Hepatocyte (in vitro differentiated cells): Measurements from ENCODE around the gene CDON. TPM values are rescaled to one million over a fixed set of nuclear protein-coding genes. Genes with fewer than 3 reads are reported as not detected.

Source experiments
- DNase-seq: peaks from one replicate; pipeline ENCODE4 v3.0.0-alpha.2; 2016; ENCODE audit warnings: low spot score
- H2AFZ ChIP-seq: fragments of 200-600 bp; sonication (generic); 2 replicates; pipeline ENCODE4 v1.6.0; 2016; ENCODE audit warnings: antibody characterized with exemption, mild to moderate bottlenecking
- H3K27ac ChIP-seq: fragments of 200-600 bp; sonication (generic); 2 replicates; pipeline ENCODE4 v1.5.1; 2016; ENCODE audit warnings: mild to moderate bottlenecking
- H3K27me3 ChIP-seq: fragments of 200-600 bp; sonication (generic); 2 replicates; pipeline ENCODE4 v1.6.1; 2016
- H3K36me3 ChIP-seq: fragments of 200-600 bp; sonication (generic); replicated peaks from 2 replicates; pipeline ENCODE4 v1.5.1; 2016; ENCODE audit warnings: low read depth; ENCODE audit not compliant: insufficient read depth
- H3K4me1 ChIP-seq: fragments of 200-600 bp; sonication (generic); 2 replicates; pipeline ENCODE4 v1.5.1; 2016; ENCODE audit warnings: mild to moderate bottlenecking, moderate library complexity; ENCODE audit not compliant: insufficient read depth
- H3K4me2 ChIP-seq: fragments of 200-600 bp; sonication (generic); 2 replicates; pipeline ENCODE4 v1.6.0; 2016
- H3K4me3 ChIP-seq: fragments of 200-600 bp; sonication (generic); 2 replicates; pipeline ENCODE4 v1.5.1; 2016; ENCODE audit warnings: mild to moderate bottlenecking
- H3K79me2 ChIP-seq: fragments of 200-600 bp; sonication (generic); 2 replicates; pipeline ENCODE4 v1.6.0; 2017; ENCODE audit warnings: mild to moderate bottlenecking
- H3K9me2 ChIP-seq: fragments of 200-600 bp; sonication (generic); replicated peaks from 2 replicates; pipeline ENCODE4 v1.6.0; 2017; ENCODE audit warnings: mild to moderate bottlenecking; ENCODE audit not compliant: insufficient read depth
- H3K9me3 ChIP-seq: fragments of 200-600 bp; sonication (generic); 2 replicates; pipeline ENCODE4 v1.5.1; 2016; ENCODE audit warnings: low read depth, mild to moderate bottlenecking
- H4K20me1 ChIP-seq: fragments of 200-600 bp; sonication (generic); 2 replicates; pipeline ENCODE4 v1.6.0; 2016; ENCODE audit warnings: mild to moderate bottlenecking; ENCODE audit not compliant: insufficient read depth, poor library complexity, severe bottlenecking
- EZH2 ChIP-seq: fragments of 200-600 bp; sonication (generic); IDR thresholded peaks from 2 replicates; pipeline ENCODE4 v1.6.1; 2016; ENCODE audit warnings: antibody characterized with exemption, mild to moderate bottlenecking, borderline replicate concordance
- EZH2phosphoT487 ChIP-seq: fragments of 200-600 bp; sonication (generic); IDR thresholded peaks from one replicate; pipeline ENCODE4 v1.6.1; 2018; ENCODE audit warnings: antibody characterized with exemption, mild to moderate bottlenecking, low read depth, moderate library complexity; ENCODE audit not compliant: unreplicated experiment, severe bottlenecking
- WGBS: methylation state at CpG from one replicate; pipeline ENCODE4 v1.1.6; 2016; ENCODE audit warnings: low lambda C conversion rate; ENCODE audit errors: missing lambda C conversion rate; 5-methylcytosine and 5-hydroxymethylcytosine counted together
- polyA plus RNA-seq: library from polyadenylated mRNA; unstranded; fragments of >200 nt; fragmentation: Nextera tagmentation; extraction: Ambion mirVana; gene quantifications from 2 replicates; pipeline ENCODE4 v1.2.1, GENCODE V29; 2016
- total RNA-seq: library from RNA; depleted of rRNA; stranded (reverse); fragments of >200 nt; gene quantifications from 2 replicates; pipeline ENCODE4 v1.2.3, GENCODE V29; 2014
- TF ChIP-seq, protein P1 (sequence below): fragments of 200-600 bp; sonication (generic); IDR thresholded peaks from 2 replicates; pipeline ENCODE4 v1.5.1; 2016; ENCODE audit warnings: antibody characterized with exemption, mild to moderate bottlenecking; ENCODE audit not compliant: poor library complexity

Gene CDON
- total and polyA plus RNA-seq, 2 experiments from 2014 or later: 17.5 to 41.9 TPM

DNA sequence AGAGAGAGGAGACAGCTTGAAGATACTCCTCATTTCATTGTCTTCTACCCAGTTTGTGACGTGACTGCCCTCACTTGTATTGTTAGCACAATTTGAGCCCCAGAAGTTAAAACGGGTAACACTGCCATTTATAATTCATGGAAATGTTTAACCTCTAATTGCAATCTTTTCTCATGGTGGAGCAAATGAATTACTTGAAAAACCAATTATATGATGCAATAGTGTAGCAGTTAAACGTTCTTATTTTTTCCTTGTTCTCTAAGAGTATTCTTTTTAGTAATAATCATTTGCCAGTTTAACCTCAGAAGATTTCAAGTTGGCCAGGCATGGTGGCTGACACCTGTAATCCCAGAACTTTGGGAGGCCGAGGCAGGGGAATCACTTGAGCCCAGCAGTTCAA is 56.6 kb downstream of the CDON start:
- no peak for TF ChIP-seq EZH2phosphoT487
- TF ChIP-seq, protein P1, sequence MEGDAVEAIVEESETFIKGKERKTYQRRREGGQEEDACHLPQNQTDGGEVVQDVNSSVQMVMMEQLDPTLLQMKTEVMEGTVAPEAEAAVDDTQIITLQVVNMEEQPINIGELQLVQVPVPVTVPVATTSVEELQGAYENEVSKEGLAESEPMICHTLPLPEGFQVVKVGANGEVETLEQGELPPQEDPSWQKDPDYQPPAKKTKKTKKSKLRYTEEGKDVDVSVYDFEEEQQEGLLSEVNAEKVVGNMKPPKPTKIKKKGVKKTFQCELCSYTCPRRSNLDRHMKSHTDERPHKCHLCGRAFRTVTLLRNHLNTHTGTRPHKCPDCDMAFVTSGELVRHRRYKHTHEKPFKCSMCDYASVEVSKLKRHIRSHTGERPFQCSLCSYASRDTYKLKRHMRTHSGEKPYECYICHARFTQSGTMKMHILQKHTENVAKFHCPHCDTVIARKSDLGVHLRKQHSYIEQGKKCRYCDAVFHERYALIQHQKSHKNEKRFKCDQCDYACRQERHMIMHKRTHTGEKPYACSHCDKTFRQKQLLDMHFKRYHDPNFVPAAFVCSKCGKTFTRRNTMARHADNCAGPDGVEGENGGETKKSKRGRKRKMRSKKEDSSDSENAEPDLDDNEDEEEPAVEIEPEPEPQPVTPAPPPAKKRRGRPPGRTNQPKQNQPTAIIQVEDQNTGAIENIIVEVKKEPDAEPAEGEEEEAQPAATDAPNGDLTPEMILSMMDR: no peak
- H4K20me1 ChIP-seq: no peaks in the 10 kb centered on the region
- no peak overlapping the region for H3K27ac ChIP-seq
- no peaks in the 10 kb centered on the region for H3K27me3 ChIP-seq
- H3K4me2 ChIP-seq: no peak overlapping the region
- H3K4me1 ChIP-seq: peaks cover 6% of the 10 kb centered on the region
- no peak overlapping the region for H2AFZ ChIP-seq
- 92% methylated on average over 4 of the region's 4 CpGs for WGBS
- no peak for DNase-seq
- H3K9me3 ChIP-seq: no peaks in the 10 kb centered on the region
- H3K79me2 ChIP-seq: no peaks in the 10 kb centered on the region
- H3K9me2 ChIP-seq: no peaks in the 10 kb centered on the region
- H3K4me3 ChIP-seq: no peak overlapping the region
- no peaks in the 10 kb centered on the region for H3K36me3 ChIP-seq

DNA sequence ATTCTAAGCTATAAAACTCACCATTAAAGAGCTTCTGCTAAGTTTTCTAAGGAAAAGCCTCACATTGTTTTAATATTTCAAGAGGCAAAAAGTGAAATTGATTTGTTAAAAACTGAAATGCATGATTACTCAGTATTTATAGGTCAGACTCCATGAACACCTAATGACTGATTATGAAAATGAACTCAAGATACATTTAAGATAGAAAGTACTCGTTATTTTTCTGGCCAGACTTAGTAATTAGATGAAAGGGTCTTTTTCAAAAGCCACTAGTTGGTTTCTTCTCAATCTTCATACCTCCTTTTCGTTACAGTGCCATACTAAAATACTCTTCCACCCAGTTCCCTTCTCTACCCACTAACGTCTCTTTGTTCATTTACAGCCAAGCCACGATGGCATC is 60.5 kb downstream of the CDON start:
- Histone ChIP-seq H3K79me2 (no peaks in the 10 kb centered on the region), H3K9me3 (no peaks in the 10 kb centered on the region), H3K4me2 (no peak overlapping the region), H3K27ac (no peak overlapping the region), H3K36me3 (no peaks in the 10 kb centered on the region), H3K4me1 (no peaks in the 10 kb centered on the region), H3K27me3 (no peaks in the 10 kb centered on the region), H3K9me2 (no peaks in the 10 kb centered on the region), H4K20me1 (no peaks in the 10 kb centered on the region), H2AFZ (no peak overlapping the region), H3K4me3 (no peak overlapping the region)
- DNase-seq: no peak
- TF ChIP-seq EZH2 (no peak), EZH2phosphoT487 (no peak)
- TF ChIP-seq, protein P1: no peak
- WGBS: 88% methylated on average over 4 of the region's 4 CpGs

DNA sequence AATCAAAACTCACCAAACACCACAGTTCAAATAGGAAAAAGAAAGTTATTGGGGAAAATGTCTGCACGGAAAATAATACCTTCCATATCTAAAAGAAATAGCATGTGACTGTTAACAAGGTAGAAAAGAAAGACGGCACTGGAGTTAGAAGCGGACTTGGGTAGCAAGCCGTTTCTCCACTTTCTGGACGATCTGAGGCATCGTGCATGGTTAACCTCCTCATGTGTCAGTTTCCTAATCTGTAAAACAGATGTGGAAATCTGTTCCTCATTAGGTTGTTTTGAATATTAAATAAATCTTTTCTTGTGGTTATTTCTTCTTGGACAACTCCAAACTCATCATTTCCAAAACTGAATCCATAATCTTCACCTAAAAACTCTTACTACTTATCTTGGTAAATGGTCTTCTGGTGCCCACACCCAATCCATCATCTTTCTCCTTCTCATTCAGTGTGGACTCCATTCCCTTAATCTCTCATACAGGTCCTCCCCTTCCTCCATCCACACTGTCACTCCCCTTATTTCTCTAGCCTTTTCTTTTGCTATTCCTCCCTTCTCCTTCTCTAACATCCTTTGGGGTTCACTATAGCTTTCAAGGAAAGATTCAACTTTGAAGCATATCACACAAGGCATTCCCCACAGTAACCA is 63.3 kb downstream of the CDON start:
- TF ChIP-seq, protein P1: no peak
- TF ChIP-seq EZH2phosphoT487 (no peak), EZH2 (no peak)
- no peaks in the 10 kb centered on the region for H3K36me3 ChIP-seq
- no peaks in the 10 kb centered on the region for H4K20me1 ChIP-seq
- no peak overlapping the region for H3K27ac ChIP-seq
- no peaks in the 10 kb centered on the region for H3K9me2 ChIP-seq
- H3K4me3 ChIP-seq: no peak overlapping the region
- no peaks in the 10 kb centered on the region for H3K9me3 ChIP-seq
- no peak overlapping the region for H3K4me2 ChIP-seq
- WGBS: 87% methylated on average over 6 of the region's 6 CpGs
- DNase-seq: no peak
- H3K79me2 ChIP-seq: no peaks in the 10 kb centered on the region
- no peaks in the 10 kb centered on the region for H3K27me3 ChIP-seq
- H2AFZ ChIP-seq: no peak overlapping the region
- H3K4me1 ChIP-seq: no peaks in the 10 kb centered on the region

DNA sequence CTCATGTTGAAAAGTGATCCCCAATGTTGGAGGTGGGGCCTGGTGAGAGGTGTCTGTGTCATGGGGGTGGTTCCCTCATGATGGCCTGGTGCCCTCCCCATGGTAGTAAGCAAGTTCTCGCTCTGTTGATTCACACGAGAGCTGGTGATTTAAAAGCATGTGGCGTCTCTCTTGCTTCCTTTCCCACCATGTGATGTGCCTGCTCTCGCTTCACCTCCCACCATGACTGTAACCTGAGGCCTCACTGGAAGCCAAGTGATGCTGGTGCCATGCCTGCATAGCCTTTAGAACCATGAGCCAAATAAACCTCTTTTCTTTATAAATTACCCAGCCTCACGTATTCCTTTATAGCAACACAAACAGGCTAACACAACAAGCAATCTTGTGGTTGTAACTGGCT is 64.4 kb downstream of the CDON start:
- WGBS: 98% methylated on average over 5 of the region's 5 CpGs

More for the DNA sequence above, 64.4 kb downstream of the CDON start:
- Histone ChIP-seq H2AFZ (no peak overlapping the region), H3K4me2 (no peak overlapping the region), H3K27me3 (no peaks in the 10 kb centered on the region), H3K9me3 (no peaks in the 10 kb centered on the region), H3K79me2 (no peaks in the 10 kb centered on the region), H3K4me1 (no peaks in the 10 kb centered on the region), H3K9me2 (no peaks in the 10 kb centered on the region), H4K20me1 (no peaks in the 10 kb centered on the region), H3K4me3 (no peak overlapping the region), H3K36me3 (no peaks in the 10 kb centered on the region), H3K27ac (no peak overlapping the region)
- no peak for DNase-seq
- TF ChIP-seq, protein P1: no peak
- no peak for TF ChIP-seq EZH2phosphoT487
- no peak for TF ChIP-seq EZH2
